ENCODE results near the gene EFNA5.
"Not testable (repeated sequence)": the region's sequence is repeated elsewhere in the genome, so short reads cannot be mapped to it uniquely, and the experiment has no call there.

The EFNA5 gene

GRCh38 chr5:107477492-107477891 lies 193.2 kb downstream of the EFNA5 start:
- DNase-seq, result no peak

DNA sequence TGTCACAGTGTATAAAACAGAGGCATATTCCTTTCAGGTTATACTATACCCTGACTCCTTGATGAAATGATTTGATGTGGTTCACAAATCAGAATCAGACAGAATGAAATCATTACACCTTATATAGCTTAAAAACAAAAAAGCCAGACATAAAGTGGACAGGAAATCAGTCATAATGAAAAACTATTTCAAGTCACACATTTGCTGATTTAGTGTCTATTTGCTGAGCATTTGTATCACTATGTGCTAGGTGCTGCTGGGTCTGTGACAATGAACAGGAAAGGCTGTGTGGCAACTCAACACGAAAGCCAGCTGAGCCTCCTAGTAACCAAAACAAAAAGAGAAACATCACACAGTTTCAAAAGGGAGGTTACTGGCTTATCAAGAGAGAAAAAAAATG lies 194.0 kb downstream of the EFNA5 start:
- DNase-seq, result no peak

DNA sequence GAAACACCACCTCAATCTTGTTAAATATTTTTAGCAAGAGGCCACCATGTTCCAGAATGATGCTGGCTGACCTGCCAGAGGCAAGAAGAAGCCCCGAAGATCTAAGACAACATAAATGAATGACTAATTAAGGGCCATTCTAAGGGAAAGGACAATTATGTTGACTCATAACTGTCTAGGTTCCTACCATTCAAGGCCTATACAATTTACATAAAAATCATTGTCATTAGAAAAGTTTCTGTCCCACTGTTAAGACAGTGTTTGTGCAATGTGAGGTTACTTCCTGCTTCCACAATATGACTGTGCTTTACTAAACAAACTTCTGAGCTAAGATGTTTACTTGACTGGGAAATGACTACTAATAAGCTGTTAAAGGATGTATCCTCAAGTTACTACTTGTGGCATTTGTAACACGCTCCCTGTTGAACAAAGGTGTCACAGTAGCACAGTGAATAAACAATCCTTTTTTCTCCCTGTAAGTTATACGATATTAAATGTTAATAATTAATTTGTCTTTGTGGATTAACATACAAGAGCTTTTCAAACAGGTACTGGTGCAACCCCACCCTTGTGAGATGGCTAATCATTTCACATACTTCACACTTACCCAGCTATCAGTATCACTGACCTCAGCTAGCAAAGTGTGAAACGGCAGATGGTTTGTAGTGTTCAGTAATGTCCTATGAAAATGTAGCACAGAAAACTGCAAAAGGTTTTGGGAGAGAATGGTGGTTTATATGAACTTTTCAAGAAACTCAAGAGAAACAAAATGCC lies 195.8 kb downstream of the EFNA5 start:
- no peak for DNase-seq

GRCh38 chr5:107474361-107474715 lies 196.4 kb downstream of the EFNA5 start:
- no peak for DNase-seq

GRCh38 chr5:107472620-107473064 lies 198.1 kb downstream of the EFNA5 start:
- DNase-seq, result no peak

DNA sequence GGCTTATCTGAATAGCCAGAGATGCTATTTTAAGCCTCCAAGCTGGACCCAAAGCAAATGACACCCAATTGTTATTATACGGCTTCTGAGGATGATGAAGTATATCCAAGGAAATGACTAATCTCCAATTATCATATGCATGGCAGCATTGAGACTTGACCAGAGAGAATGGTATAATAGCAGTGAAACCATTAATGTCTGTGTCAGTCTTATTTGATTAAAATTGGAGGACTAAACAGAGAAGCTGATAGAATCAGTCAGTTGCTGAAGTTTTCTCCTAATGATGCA lies 200.5 kb downstream of the EFNA5 start:
- no peak for DNase-seq

GRCh38 chr5:107469485-107470294 lies 201.0 kb downstream of the EFNA5 start:
- DNase-seq, result peak; percentile 7

DNA sequence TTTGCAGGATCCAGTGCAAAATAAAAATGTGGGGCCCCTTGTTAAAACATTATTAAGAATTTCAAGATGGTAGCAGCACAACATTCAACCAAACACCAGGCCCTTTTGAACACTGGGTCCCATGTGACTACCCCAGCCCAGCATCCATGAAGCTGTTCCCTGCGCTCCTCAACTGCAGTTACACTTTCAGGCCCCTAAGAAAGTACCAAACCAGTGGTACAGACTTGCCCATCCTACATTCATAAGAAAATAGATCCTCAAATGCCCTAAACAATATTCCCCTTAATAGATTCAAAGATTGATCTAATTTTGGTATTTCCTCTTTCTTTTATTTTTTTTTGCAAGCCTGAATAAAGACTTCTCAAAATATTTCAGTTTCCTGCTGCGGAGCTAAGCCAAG lies 201.7 kb downstream of the EFNA5 start:
- no peak for DNase-seq

DNA sequence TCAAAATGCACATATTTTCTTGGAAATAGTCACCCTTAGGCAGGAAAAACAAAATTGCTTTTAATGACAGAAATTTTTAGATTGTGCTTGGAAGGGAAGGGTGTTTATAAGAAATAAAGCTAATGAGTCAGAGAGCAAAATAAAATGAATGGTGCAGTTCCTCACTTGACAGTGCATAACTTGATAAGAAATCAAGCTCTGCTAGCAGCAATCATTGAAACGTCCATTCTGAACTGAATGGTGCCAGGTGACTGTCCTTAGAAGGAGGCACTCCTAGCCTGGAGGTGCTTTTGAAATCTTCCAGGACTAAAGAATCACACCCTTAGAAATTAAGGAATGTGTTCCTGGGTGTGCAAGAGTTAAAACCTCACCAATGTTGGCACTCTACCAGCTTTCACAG lies 202.5 kb downstream of the EFNA5 start:
- DNase-seq, result no peak

- DNase-seq, result no peak
Measured at GRCh38 chr5:107467137-107467932, 203.4 kb downstream of the EFNA5 start.

DNA sequence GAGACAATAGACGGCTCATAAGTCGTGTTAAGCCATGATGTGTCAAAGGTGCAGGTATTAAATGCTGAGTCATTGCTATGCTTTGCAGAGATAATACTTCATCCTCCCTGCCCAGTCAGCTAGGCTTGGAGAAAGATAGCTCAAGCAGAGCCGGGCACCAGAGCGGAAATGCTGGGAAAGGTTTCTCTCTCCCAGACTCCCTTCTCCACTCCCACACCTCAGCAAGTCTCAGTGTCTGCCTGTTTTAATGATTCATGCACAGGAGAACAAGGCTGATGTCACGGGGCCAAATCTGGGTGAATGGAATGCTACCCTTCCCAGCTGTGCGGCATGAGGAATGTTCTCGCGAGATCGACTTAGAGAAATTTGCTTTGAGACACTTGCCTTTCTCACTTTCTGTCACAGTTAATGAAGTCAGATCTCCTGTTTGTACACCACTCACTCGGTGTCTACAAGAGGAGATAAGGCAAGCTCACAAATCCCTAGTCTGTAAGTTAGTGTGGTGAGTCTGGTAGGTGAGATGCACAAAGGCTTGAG lies 204.4 kb downstream of the EFNA5 start:
- DNase-seq, result peak; percentile 4

DNA sequence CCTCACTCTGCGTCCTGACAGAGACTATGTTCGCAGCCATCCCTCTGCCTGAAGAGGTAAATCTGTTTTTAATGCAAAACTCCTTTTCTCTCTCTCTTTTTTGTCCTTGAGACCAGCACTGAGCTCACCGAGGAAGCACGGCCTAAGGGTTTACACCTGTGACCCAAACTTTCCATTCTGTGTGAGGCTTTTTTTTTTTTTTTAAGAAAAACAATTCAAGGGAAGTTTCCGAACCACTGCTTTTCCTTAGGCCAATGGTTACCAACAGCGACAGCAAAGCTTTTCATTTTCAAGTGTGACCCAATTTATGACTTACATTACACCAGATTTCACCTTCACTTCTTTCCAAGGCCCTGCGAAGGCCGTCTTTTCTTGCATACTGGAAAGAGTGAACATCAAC lies 205.9 kb downstream of the EFNA5 start:
- no peak for DNase-seq

- no peak for DNase-seq
Measured at GRCh38 chr5:107464416-107464815, 206.3 kb downstream of the EFNA5 start.

GRCh38 chr5:107463731-107464130 lies 207.0 kb downstream of the EFNA5 start:
- DNase-seq, result no peak

DNA sequence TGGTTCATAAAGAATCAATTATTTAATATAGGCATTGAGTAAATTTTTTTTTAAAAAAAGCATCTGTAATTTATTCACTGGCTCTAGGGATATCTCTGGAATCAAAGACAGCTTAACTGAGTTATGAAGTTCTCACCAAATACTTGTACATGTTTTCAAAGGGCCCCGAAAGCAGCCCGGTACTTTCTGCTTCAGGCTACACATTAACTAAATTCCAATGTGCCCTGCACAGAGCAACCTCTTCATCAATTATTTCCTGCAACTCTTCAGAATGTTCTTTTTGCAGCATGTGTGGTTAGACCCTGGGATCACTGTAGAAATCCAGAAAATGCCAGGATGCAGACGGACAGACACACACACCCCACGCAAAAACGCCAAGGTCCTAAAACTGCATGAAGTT lies 209.0 kb downstream of the EFNA5 start:
- DNase-seq, result no peak

- no peak for DNase-seq
Measured at GRCh38 chr5:107460789-107461188, 209.9 kb downstream of the EFNA5 start.

DNA sequence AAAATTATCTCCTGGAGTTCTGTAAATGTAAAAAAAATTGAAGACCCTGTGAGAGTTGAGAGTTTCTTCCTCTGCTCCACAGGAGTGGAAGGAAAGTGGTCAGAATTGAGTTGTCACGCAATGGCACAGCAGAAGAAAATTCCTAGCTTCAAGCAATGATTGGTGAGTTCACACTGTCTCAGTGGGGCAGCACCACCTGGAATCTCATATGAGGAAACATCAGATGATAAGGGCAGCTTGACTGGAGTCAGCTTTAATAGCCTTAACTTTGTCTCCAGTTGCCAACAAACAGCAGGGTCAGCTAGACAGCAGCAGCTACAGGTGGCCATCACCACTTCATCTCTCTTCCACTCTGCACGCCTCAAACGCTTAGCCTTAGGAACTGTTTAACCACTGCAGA lies 211.1 kb downstream of the EFNA5 start:
- DNase-seq, result no peak

DNA sequence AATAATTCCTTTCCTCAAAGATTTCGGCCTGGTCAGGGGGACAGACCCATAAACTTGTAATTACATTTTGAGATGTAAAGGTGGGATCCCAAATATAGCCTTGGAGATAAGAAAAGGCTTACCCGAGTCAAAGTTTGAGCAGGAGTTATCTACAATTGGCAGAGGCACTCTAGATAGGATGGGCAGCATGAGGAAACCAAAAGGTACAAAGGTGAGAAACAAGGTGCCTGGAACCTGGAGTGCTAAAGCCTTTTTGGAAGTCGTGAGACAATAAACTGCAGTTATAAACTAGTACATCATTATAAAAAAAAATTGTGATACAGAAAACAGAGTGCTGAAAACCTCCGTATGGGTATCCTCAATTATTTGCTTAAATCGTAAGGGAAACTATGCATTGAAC lies 212.4 kb downstream of the EFNA5 start:
- DNase-seq, result no peak

- DNase-seq, result no peak
Measured at GRCh38 chr5:107457881-107458280, 212.9 kb downstream of the EFNA5 start.

DNA sequence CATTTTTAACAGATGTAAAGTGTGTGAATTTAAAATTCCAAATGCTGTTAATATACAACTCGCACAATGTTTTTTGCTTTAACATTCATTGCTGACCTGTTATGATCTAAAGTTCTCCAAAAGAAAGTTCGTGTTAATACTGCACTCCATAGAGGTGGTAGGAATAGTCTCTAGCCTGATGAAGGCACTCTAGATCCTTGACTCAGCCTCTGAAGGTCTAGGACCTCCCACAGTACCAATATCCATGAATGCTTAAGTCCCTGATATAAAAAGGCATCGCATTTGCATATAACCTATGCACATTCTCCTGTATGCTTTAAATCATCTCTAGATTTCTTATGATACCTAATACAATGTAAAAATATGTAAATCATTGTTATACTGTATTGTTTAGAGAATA lies 213.6 kb downstream of the EFNA5 start:
- no peak for DNase-seq

DNA sequence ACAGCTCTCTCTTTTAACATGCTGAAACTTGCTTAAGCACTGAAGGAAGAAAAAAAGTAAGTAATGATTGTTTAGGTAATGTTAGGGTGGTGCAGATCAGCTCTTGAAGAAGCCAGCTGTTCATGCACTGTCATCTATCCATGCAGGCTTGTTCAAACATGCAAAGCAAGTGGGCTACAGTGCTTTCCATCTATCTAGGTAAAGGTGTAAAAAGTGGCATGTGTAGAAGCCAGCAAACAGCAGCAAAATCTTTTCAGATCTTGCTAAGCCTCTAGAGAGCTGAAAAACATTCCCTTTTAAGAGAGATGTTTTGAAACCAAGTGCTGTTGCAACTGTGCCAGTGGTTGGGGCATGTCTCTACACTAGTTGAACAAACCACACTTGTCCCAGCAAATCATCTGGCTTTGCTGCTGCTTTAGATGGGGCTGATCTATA lies 214.4 kb downstream of the EFNA5 start:
- no peak for DNase-seq

DNA sequence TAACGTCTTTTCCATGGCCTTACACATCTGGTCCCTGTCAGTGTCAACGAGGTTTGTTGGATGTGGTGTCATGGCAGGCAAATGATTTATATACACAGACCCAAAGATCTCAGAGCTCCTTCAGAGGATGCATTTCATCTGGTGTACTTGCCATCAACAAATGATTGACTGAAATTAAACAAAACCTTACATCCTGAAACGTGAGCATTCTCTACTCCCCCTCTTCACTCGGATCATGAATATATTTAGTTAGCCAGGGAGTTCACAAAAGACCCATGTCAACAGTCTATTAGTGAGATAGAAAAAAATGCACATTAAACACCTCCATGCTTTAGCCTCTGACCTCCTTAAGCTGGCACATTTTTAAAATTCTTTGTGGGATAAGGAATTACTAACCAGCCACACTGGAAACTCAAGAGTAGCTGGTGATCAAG lies 215.6 kb downstream of the EFNA5 start:
- no peak for DNase-seq

GRCh38 chr5:107451827-107452226 lies 218.9 kb downstream of the EFNA5 start:
- DNase-seq, result not testable (repeated sequence)

Measured in T1000 (cell line).